ENCODE results near the gene ERMARD. TPM values are rescaled to one million over a fixed set of nuclear protein-coding genes. Genes with fewer than 3 reads are reported as not detected.

Gene ERMARD
- total and polyA plus RNA-seq, 8 donors = 16.8 to 56.1 (median 44.9) TPM

DNA sequence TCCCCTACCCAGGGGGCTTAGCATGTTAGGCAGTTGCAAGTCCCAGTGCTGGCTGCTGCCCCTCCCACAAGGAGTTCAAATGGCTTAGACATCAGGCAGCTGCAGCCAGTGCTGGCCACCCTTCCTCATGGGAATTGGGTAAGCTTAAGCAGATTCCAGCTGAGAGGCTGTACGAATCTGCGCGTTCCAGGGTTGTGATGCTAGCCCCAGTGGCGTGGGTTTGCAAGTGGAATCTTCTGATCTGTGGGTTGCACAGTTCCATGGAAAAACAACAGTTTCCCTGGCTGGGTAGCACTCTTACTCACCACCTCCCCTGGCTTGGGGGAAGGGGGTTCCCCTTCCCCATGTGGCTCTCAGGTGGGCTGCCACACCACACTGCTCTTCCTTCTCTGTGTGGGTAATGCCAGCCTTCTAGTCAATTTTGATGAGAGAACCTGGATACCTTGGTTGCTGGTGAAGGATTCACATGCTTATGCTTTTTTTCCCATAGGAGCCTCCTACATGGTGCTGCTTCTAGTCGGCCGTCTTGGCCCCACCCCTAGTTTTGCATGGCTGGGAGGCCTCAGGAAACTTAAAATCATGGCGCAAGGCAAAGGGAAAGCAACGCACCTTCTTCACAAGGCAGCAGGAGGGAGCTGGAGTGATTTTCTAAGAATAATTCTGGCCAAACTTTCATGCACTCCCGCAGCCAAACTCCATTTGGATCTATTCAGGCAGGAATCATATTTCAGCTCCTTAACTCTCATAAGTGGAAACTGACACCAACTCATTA, 13.0 kb upstream of the ERMARD start:
- Histone ChIP-seq H3K4me1 (no peaks in the 10 kb centered on the region), H3K9me3 (no peaks in the 10 kb centered on the region), H3K27me3 (no peaks in the 10 kb centered on the region), H3K4me3 (no peak overlapping the region), H3K36me3 (no peaks in the 10 kb centered on the region), H3K27ac (no peak overlapping the region)
- ATAC-seq (peak; percentile 56), DNase-seq (peak in 1 of 4 donors; percentile 25)
- intact Hi-C loops (cut with DNase I) = no loop called here
- TF ChIP-seq, protein P1, sequence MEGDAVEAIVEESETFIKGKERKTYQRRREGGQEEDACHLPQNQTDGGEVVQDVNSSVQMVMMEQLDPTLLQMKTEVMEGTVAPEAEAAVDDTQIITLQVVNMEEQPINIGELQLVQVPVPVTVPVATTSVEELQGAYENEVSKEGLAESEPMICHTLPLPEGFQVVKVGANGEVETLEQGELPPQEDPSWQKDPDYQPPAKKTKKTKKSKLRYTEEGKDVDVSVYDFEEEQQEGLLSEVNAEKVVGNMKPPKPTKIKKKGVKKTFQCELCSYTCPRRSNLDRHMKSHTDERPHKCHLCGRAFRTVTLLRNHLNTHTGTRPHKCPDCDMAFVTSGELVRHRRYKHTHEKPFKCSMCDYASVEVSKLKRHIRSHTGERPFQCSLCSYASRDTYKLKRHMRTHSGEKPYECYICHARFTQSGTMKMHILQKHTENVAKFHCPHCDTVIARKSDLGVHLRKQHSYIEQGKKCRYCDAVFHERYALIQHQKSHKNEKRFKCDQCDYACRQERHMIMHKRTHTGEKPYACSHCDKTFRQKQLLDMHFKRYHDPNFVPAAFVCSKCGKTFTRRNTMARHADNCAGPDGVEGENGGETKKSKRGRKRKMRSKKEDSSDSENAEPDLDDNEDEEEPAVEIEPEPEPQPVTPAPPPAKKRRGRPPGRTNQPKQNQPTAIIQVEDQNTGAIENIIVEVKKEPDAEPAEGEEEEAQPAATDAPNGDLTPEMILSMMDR (IDR thresholded peaks at IDR 0.05) = no peak

DNA sequence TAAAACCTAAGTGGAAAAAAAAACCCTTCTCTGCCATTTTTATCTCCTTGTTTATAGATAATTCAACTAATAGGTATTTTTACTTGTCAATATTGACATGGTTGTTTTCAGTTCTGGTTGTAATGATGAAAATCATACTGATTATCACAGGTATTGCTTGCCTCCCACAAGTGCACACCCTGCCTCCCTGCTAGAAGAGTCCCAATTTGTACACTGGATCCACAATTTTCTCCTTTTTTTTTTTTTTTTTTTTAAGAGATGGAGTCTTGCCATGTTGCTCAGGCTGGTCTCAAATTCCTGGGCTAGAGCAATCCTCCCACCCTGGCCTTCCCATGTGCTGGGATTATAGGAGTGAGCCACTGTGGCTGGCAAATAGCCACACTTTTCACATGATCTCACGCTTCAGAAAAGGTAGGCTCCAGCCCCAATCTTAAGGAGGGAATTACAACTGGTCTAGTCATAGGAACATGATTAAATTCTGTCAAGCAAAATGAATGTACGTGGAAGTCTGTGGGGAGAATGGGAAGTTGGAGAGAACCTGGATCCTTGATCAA, 12.4 kb upstream of the ERMARD start:
- no peak for ATAC-seq
- no peak overlapping the region for H3K4me3 ChIP-seq
- no peak for DNase-seq
- H3K4me1 ChIP-seq = no peaks in the 10 kb centered on the region
- H3K9me3 ChIP-seq = no peaks in the 10 kb centered on the region
- H3K36me3 ChIP-seq = no peaks in the 10 kb centered on the region
- intact Hi-C loops (cut with DNase I) = no loop called here
- no peaks in the 10 kb centered on the region for H3K27me3 ChIP-seq
- no peak overlapping the region for H3K27ac ChIP-seq
- TF ChIP-seq, protein P1 (IDR thresholded peaks at IDR 0.05) = no peak

GRCh38 chr6:169741344-169741743, 10.1 kb upstream of the ERMARD start:
- H3K36me3 ChIP-seq = no peaks in the 10 kb centered on the region
- no peaks in the 10 kb centered on the region for H3K27me3 ChIP-seq
- no peak overlapping the region for H3K27ac ChIP-seq
- H3K9me3 ChIP-seq = peaks cover 0 to 4% of the 10 kb centered on the region in 2 donors
- no peaks in the 10 kb centered on the region for H3K4me1 ChIP-seq
- no peak overlapping the region for H3K4me3 ChIP-seq
- TF ChIP-seq, protein P1 (IDR thresholded peaks at IDR 0.05) = no peak
- intact Hi-C loops (cut with DNase I) = no loop called here
- DNase-seq = no peak
- no peak for ATAC-seq

DNA sequence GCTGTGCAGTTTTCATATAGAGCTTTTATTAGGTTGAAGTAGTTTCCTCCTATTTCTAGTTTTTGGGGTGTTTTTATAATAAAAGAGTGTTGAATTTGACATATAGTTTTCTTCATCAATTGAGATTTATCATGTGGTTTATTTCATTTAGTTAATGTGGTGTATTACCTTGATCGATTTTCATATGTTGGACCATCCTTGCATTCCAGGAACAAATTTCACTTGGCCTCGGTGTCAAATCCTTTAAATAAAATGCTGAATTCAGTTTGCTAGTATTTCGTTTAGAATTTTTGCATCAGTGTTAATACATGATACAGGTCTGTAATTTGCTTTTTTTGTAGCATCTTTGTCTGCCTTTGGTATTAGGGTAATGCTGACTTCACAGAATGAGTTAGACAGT, 6.0 kb upstream of the ERMARD start:
- DNase-seq (no peak), ATAC-seq (no peak)
- H3K36me3 ChIP-seq = no peaks in the 10 kb centered on the region
- peaks cover 0 to 4% of the 10 kb centered on the region in 2 donors for H3K9me3 ChIP-seq
- intact Hi-C loops (cut with DNase I) = no loop called here
- TF ChIP-seq, protein P1 (IDR thresholded peaks at IDR 0.05) = no peak
- H3K27me3 ChIP-seq = no peaks in the 10 kb centered on the region
- H3K4me3 ChIP-seq = no peak overlapping the region
- peaks cover 0 to 8% of the 10 kb centered on the region in 2 donors for H3K4me1 ChIP-seq
- H3K27ac ChIP-seq = no peak overlapping the region

GRCh38 chr6:169746556-169746955, 4.9 kb upstream of the ERMARD start:
- Histone ChIP-seq H3K9me3 (peaks cover 0 to 4% of the 10 kb centered on the region in 2 donors), H3K4me1 (peaks cover 0 to 14% of the 10 kb centered on the region in 2 donors), H3K4me3 (no peak overlapping the region), H3K36me3 (no peaks in the 10 kb centered on the region), H3K27me3 (no peaks in the 10 kb centered on the region), H3K27ac (no peak overlapping the region)
- intact Hi-C loops (cut with DNase I) = no loop called here
- no peak for ATAC-seq
- TF ChIP-seq, protein P1 (IDR thresholded peaks at IDR 0.05) = no peak
- DNase-seq = no peak
